ENCODE measurements around the gene POLR2L.

POLR2L gene

DNA sequence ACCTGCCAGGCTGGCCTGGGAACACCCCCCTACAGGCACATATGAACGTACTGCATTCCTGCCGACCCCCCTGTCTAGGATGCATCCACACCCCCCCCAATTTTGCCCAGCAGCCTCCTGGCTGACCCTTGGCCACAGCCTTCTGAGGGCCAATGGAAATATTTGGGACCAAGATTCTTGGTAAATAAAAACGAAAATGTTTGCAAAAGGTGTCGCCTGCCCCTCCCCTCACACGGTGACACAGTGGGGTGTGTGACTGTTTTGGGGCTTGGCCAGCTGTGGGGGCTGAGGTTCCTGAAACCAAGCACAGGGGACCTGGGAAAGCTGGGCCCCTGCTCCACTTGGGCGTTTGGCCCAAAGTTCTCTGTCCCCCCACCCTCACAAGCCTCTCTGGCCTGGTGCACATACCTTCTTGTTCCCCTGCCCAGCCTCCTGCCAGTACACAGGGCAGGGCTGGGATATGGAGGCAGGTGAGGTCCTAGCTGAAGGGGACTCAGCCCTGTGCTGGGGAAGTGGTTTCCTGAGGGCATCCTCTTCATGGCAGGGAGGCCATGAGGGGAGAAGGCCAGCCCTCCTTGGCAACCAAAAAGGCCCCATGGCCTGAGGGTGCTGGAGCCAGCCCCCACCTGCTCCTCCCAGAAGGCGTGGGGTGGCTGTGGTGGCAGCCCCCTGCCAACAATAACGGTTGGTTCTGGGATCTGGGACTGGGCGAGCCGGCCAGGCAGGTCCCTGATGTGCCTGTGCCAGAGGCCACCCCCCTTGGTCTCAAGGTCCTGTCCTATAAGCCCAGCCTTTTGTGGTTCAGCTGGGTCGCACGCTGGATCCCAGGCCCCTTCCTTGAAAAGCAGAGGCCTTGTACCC lies 16.7 kb downstream of the POLR2L start:
- Histone ChIP-seq H3K9me3 (replicated peaks; ENCODE audit: insufficient read depth, low read length) (no peaks in the 10 kb centered on the region), H3K4me2 (ENCODE audit: low read depth, low read length) (no peak overlapping the region), H3K27me3 (replicated peaks; ENCODE audit: insufficient read depth, low read length) (peaks cover 11% of the 10 kb centered on the region), H3K79me2 (ENCODE audit: low read length) (peaks cover 11% of the 10 kb centered on the region), H3K27ac (ENCODE audit: low read length) (no peak overlapping the region), H4K20me1 (ENCODE audit: insufficient read depth, low read length) (no peaks in the 10 kb centered on the region), H3K9me2 (replicated peaks; ENCODE audit: insufficient read depth, low read length) (no peaks in the 10 kb centered on the region), H3K36me3 (replicated peaks; ENCODE audit: insufficient read depth, low read length) (no peaks in the 10 kb centered on the region), H3K9ac (ENCODE audit: low read length) (no peak overlapping the region), H3F3A (ENCODE audit: insufficient read depth, low read length) (peaks cover 8% of the 10 kb centered on the region), H2AFZ (ENCODE audit: low read length) (no peak overlapping the region), H3K4me3 (ENCODE audit: low read length) (no peak overlapping the region), H3K4me1 (ENCODE audit: low read length) (peaks cover 22% of the 10 kb centered on the region)
- no peak for DNase-seq
- no peak for TF ChIP-seq EZH2 (optimal IDR thresholded peaks at IDR 0.05; ENCODE audit: low read depth, low read length)
- no peak for TF ChIP-seq EZH2phosphoT487 (IDR thresholded peaks at IDR 0.05; ENCODE audit: low read length)
- TF ChIP-seq, protein P1, sequence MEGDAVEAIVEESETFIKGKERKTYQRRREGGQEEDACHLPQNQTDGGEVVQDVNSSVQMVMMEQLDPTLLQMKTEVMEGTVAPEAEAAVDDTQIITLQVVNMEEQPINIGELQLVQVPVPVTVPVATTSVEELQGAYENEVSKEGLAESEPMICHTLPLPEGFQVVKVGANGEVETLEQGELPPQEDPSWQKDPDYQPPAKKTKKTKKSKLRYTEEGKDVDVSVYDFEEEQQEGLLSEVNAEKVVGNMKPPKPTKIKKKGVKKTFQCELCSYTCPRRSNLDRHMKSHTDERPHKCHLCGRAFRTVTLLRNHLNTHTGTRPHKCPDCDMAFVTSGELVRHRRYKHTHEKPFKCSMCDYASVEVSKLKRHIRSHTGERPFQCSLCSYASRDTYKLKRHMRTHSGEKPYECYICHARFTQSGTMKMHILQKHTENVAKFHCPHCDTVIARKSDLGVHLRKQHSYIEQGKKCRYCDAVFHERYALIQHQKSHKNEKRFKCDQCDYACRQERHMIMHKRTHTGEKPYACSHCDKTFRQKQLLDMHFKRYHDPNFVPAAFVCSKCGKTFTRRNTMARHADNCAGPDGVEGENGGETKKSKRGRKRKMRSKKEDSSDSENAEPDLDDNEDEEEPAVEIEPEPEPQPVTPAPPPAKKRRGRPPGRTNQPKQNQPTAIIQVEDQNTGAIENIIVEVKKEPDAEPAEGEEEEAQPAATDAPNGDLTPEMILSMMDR (IDR thresholded peaks at IDR 0.05; ENCODE audit: low read length) = no peak

DNA sequence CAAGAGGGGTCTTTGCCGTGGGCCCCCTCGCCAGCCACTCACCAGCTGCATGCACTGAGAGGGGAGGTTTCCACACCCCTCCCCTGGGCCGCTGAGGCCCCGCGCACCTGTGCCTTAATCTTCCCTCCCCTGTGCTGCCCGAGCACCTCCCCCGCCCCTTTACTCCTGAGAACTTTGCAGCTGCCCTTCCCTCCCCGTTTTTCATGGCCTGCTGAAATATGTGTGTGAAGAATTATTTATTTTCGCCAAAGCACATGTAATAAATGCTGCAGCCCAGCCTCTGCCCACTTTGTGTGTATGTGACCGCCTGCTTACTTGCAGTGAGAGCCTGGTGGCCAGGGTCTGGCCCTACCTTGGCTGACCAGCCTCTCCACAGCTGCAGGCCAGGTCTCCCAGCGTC lies 17.4 kb downstream of the POLR2L start:
- TF ChIP-seq EZH2phosphoT487 (IDR thresholded peaks at IDR 0.05; ENCODE audit: low read length) (no peak), EZH2 (optimal IDR thresholded peaks at IDR 0.05; ENCODE audit: low read depth, low read length) (no peak)
- TF ChIP-seq, protein P1 (IDR thresholded peaks at IDR 0.05; ENCODE audit: low read length) = no peak
- Histone ChIP-seq H3K27me3 (replicated peaks; ENCODE audit: insufficient read depth, low read length) (peaks cover 11% of the 10 kb centered on the region), H3K9me2 (replicated peaks; ENCODE audit: insufficient read depth, low read length) (no peaks in the 10 kb centered on the region), H3K9ac (ENCODE audit: low read length) (no peak overlapping the region), H3K4me1 (ENCODE audit: low read length) (peaks cover 21% of the 10 kb centered on the region), H2AFZ (ENCODE audit: low read length) (no peak overlapping the region), H3K79me2 (ENCODE audit: low read length) (peaks cover 17% of the 10 kb centered on the region), H3K9me3 (replicated peaks; ENCODE audit: insufficient read depth, low read length) (no peaks in the 10 kb centered on the region), H3K36me3 (replicated peaks; ENCODE audit: insufficient read depth, low read length) (no peaks in the 10 kb centered on the region), H3F3A (ENCODE audit: insufficient read depth, low read length) (peaks cover 8% of the 10 kb centered on the region), H3K27ac (ENCODE audit: low read length) (no peak overlapping the region), H3K4me2 (ENCODE audit: low read depth, low read length) (no peak overlapping the region), H3K4me3 (ENCODE audit: low read length) (no peak overlapping the region), H4K20me1 (ENCODE audit: insufficient read depth, low read length) (no peaks in the 10 kb centered on the region)
- no peak for DNase-seq

DNA sequence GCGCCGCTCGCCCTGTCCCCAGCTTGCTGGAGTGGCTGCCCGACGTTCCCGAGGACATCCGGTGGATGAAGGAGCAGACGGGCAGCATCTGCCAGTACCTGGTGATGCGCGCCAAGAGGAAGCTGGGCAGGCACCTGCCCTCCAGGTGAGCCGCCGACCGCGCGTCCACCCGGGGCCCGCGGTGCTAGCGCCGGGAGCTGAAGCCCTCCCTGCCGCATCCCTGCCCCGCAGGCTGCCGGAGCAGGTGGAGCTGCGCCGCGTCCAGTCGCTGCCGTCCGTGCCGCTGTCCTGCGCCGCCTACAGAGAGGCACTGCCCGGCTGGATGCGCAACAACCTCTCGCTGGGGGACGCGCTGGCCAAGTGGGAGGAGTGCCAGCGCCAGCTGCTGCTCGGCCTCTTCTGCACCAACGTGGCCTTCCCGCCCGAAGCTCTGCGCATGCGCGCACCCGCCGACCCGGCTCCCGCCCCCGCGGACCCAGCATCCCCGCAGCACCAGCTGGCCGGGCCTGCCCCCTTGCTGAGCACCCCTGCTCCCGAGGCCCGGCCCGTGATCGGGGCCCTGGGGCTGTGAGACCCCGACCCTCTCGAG lies 17.9 kb downstream of the POLR2L start:
- Histone ChIP-seq H3K4me3 (ENCODE audit: low read length) (no peak overlapping the region), H2AFZ (ENCODE audit: low read length) (no peak overlapping the region), H4K20me1 (ENCODE audit: insufficient read depth, low read length) (no peaks in the 10 kb centered on the region), H3K36me3 (replicated peaks; ENCODE audit: insufficient read depth, low read length) (no peaks in the 10 kb centered on the region), H3K9me3 (replicated peaks; ENCODE audit: insufficient read depth, low read length) (no peaks in the 10 kb centered on the region), H3K9me2 (replicated peaks; ENCODE audit: insufficient read depth, low read length) (no peaks in the 10 kb centered on the region), H3K27me3 (replicated peaks; ENCODE audit: insufficient read depth, low read length) (peaks cover 5% of the 10 kb centered on the region), H3K79me2 (ENCODE audit: low read length) (peaks cover 17% of the 10 kb centered on the region), H3K4me2 (ENCODE audit: low read depth, low read length) (no peak overlapping the region), H3K9ac (ENCODE audit: low read length) (no peak overlapping the region), H3F3A (ENCODE audit: insufficient read depth, low read length) (peaks cover 10% of the 10 kb centered on the region), H3K27ac (ENCODE audit: low read length) (no peak overlapping the region), H3K4me1 (ENCODE audit: low read length) (peaks cover 15% of the 10 kb centered on the region)
- DNase-seq = no peak
- TF ChIP-seq EZH2 (optimal IDR thresholded peaks at IDR 0.05; ENCODE audit: low read depth, low read length) = no peak
- no peak for TF ChIP-seq EZH2phosphoT487 (IDR thresholded peaks at IDR 0.05; ENCODE audit: low read length)
- TF ChIP-seq, protein P1 (IDR thresholded peaks at IDR 0.05; ENCODE audit: low read length) = no peak
